T-helper 2 cell treated with Interferon-gamma antibody and Interleukin-4, amounts not matched to agents 100 ng/mL and 5 ng/mL, for 36 hours (primary cell): ENCODE measurements around the gene POLR3E. TPM values are rescaled to one million over a fixed set of nuclear protein-coding genes. Genes with fewer than 3 reads are reported as not detected.

Experiments used
- intact Hi-C: fragments of 100-400 bp; cut with micrococcal nuclease; formaldehyde crosslinking; loops from one replicate; pipeline ENCODE4 v1.15.1; 2023
- total RNA-seq: library from RNA; stranded (reverse); gene quantifications from 2 replicates; pipeline ENCODE4 v1.2.3, GENCODE V29; 2022

POLR3E gene
- total RNA-seq, 1 donor from 2014 or later: 63.1 TPM

- intact Hi-C loops: no loop called here
These were observed 83.3 kb downstream of the POLR3E start for GRCh38 chr16:22380529-22380928.

- intact Hi-C loops: no loop called here
These were observed 84.2 kb downstream of the POLR3E start for GRCh38 chr16:22381392-22381791.

GRCh38 chr16:22383827-22384226, 86.6 kb downstream of the POLR3E start:
- intact Hi-C loops: no loop called here

Other genes starting within 250 kb of the POLR3E start
- gene VWA3A, start 204.9 kb upstream of the POLR3E start, total RNA-seq: not detected in 2 replicates
- gene SDR42E2, start 134.9 kb upstream of the POLR3E start, total RNA-seq: 0.07 TPM in 1 of 2 replicates, not detected in the other
- 30.7 and 31.2 TPM in 2 replicates for gene EEF2K, start 91.1 kb upstream of the POLR3E start, total RNA-seq
- gene CDR2, start 77.2 kb downstream of the POLR3E start, total RNA-seq: 39.8 and 45.9 TPM in 2 replicates
- gene NPIPB5, start 213.5 kb downstream of the POLR3E start, total RNA-seq: 345 and 347 TPM in 2 replicates